ENCODE measurements around the gene TMEM183A.
A peak's percentile ranks its signal among the peaks of the same experiment; 100 is the strongest.

Gene TMEM183A

GRCh38 chr1:202968895-202969295 is 38.3 kb upstream of the TMEM183A start:
- Histone ChIP-seq H3K27ac (ENCODE audit: low read depth, low read length) (no peak overlapping the region), H3F3A (ENCODE audit: insufficient read depth) (peaks cover 10% of the 10 kb centered on the region; the same call in 1 of the 2 replicates), H3K79me2 (ENCODE audit: insufficient read depth, low read length) (peaks cover 11% of the 10 kb centered on the region), H3K4me3 (ENCODE audit: insufficient read depth, low read length, poor library complexity, severe bottlenecking) (no peak overlapping the region), H3K9ac (ENCODE audit: low read length) (peak overlapping the region; percentile 57; the same call in 1 of the 2 replicates), H3K27me3 (ENCODE audit: low read length) (no peaks in the 10 kb centered on the region), H3K9me3 (ENCODE audit: insufficient read depth, low read length) (no peaks in the 10 kb centered on the region), H2AFZ (ENCODE audit: low read depth, low read length, severe bottlenecking) (no peak overlapping the region), H3K36me3 (ENCODE audit: low read length) (no peaks in the 10 kb centered on the region), H3K4me2 (ENCODE audit: low read depth, low read length, poor library complexity, severe bottlenecking) (peak overlapping the region; percentile 68), H3K9me2 (replicated peaks; ENCODE audit: insufficient read depth, low read length) (no peaks in the 10 kb centered on the region), H4K20me1 (ENCODE audit: low read depth, low read length) (no peaks in the 10 kb centered on the region)
- TF ChIP-seq EZH2phosphoT487 (conservative IDR thresholded peaks at IDR 0.05; ENCODE audit: low read length): no peak
- peak; percentile 50 for TF ChIP-seq CTCF (IDR thresholded peaks at IDR 0.05; ENCODE audit: insufficient read depth, low read length, poor library complexity, severe bottlenecking)

GRCh38 chr1:202972046-202972445 is 35.1 kb upstream of the TMEM183A start:
- Histone ChIP-seq H3K36me3 (ENCODE audit: low read length) (no peaks in the 10 kb centered on the region), H3K4me2 (ENCODE audit: low read depth, low read length, poor library complexity, severe bottlenecking) (no peak overlapping the region), H2AFZ (ENCODE audit: low read depth, low read length, severe bottlenecking) (no peak overlapping the region), H4K20me1 (ENCODE audit: low read depth, low read length) (no peaks in the 10 kb centered on the region), H3K4me3 (ENCODE audit: insufficient read depth, low read length, poor library complexity, severe bottlenecking) (no peak overlapping the region), H3K9ac (ENCODE audit: low read length) (no peak overlapping the region), H3K9me3 (ENCODE audit: insufficient read depth, low read length) (no peaks in the 10 kb centered on the region), H3K27ac (ENCODE audit: low read depth, low read length) (no peak overlapping the region), H3F3A (ENCODE audit: insufficient read depth) (peaks cover 10% of the 10 kb centered on the region; the same call in 1 of the 2 replicates), H3K9me2 (replicated peaks; ENCODE audit: insufficient read depth, low read length) (no peaks in the 10 kb centered on the region), H3K79me2 (ENCODE audit: insufficient read depth, low read length) (no peaks in the 10 kb centered on the region), H3K27me3 (ENCODE audit: low read length) (no peaks in the 10 kb centered on the region)
- TF ChIP-seq CTCF (IDR thresholded peaks at IDR 0.05; ENCODE audit: insufficient read depth, low read length, poor library complexity, severe bottlenecking): no peak
- no peak for TF ChIP-seq EZH2phosphoT487 (conservative IDR thresholded peaks at IDR 0.05; ENCODE audit: low read length)

GRCh38 chr1:202974856-202975255 is 32.3 kb upstream of the TMEM183A start:
- Histone ChIP-seq H3K9me2 (replicated peaks; ENCODE audit: insufficient read depth, low read length) (no peaks in the 10 kb centered on the region), H3F3A (ENCODE audit: insufficient read depth) (no peaks in the 10 kb centered on the region), H3K27me3 (ENCODE audit: low read length) (no peaks in the 10 kb centered on the region), H3K9me3 (ENCODE audit: insufficient read depth, low read length) (no peaks in the 10 kb centered on the region), H3K36me3 (ENCODE audit: low read length) (no peaks in the 10 kb centered on the region), H4K20me1 (ENCODE audit: low read depth, low read length) (no peaks in the 10 kb centered on the region), H3K27ac (ENCODE audit: low read depth, low read length) (no peak overlapping the region), H3K9ac (ENCODE audit: low read length) (no peak overlapping the region), H3K4me2 (ENCODE audit: low read depth, low read length, poor library complexity, severe bottlenecking) (no peak overlapping the region), H3K4me3 (ENCODE audit: insufficient read depth, low read length, poor library complexity, severe bottlenecking) (no peak overlapping the region), H2AFZ (ENCODE audit: low read depth, low read length, severe bottlenecking) (no peak overlapping the region), H3K79me2 (ENCODE audit: insufficient read depth, low read length) (no peaks in the 10 kb centered on the region)
- TF ChIP-seq EZH2phosphoT487 (conservative IDR thresholded peaks at IDR 0.05; ENCODE audit: low read length) (no peak), CTCF (IDR thresholded peaks at IDR 0.05; ENCODE audit: insufficient read depth, low read length, poor library complexity, severe bottlenecking) (no peak)
